ENCODE results near the gene FCHO1.

The FCHO1 gene

GRCh38 chr19:17832443-17833208, 81.3 kb downstream of the FCHO1 start:
- TF ChIP-seq POLR2A (IDR thresholded peaks at IDR 0.05; ENCODE audit: extremely low read depth, insufficient read length) = no peak
- no peak overlapping the region for H3K4me3 ChIP-seq (ENCODE audit: low read depth, low read length)
- DNase-seq (ENCODE audit: low read depth) = no peak

DNA sequence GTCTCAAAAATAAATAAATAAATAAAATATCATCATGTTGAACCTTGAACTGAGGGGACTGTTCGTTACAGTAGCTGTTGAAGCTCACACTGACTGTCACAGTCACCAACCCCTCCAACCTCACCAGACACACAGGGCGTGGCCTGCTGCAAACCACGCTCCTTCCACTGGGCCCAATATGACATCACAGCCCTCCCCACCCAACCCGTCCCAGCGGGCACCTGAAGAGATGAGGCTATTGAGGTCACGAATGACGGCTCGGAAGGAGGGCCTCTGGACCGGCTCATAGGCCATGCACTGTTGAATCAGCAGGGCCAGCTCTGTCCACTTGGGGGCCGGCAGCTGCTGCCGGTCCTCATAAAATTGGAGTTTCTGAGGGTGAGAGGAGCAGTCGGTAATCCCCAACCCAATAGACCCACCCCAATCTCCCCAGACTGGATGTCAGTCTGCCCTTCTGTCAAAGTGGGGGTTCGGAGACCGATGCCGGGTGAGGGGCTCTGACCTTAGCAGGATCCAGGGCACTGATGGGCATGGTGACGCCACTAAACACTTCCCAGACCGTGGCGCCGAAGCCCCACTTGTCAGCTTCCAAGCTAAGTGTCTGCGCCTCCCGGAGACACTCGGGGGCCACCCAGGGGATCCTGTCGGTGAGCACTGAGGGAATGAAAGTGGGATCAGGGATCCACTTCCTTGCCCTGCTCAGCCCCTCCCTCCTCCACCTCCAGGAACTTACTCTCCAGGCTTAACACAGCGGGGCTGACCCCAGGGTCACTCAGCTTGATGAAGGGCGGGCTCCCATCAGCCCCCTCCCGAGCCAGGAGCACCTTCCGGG, 83.3 kb downstream of the FCHO1 start:
- no peak for DNase-seq (ENCODE audit: low read depth)
- no peak for TF ChIP-seq CTCF (IDR thresholded peaks at IDR 0.05; ENCODE audit: low read depth, low read length)
- TF ChIP-seq MAX (IDR thresholded peaks at IDR 0.05; ENCODE audit: low read depth, low read length) = no peak
- no peak for TF ChIP-seq MYC (IDR thresholded peaks at IDR 0.05; ENCODE audit: low read depth, low read length)
- TF ChIP-seq POLR2A (IDR thresholded peaks at IDR 0.05; ENCODE audit: extremely low read depth, insufficient read length) = no peak
- no peak overlapping the region for H3K4me3 ChIP-seq (ENCODE audit: low read depth, low read length)

- peak; percentile 32 for DNase-seq (ENCODE audit: low read depth)
- H3K4me3 ChIP-seq (ENCODE audit: low read depth, low read length) = no peak overlapping the region
Measured at GRCh38 chr19:17835182-17836006, 84.1 kb downstream of the FCHO1 start.

GRCh38 chr19:17836530-17836929, 85.3 kb downstream of the FCHO1 start:
- TF ChIP-seq MYC (IDR thresholded peaks at IDR 0.05; ENCODE audit: low read depth, low read length) (no peak), MAX (IDR thresholded peaks at IDR 0.05; ENCODE audit: low read depth, low read length) (no peak), POLR2A (IDR thresholded peaks at IDR 0.05; ENCODE audit: extremely low read depth, insufficient read length) (no peak), CTCF (IDR thresholded peaks at IDR 0.05; ENCODE audit: low read depth, low read length) (no peak)
- DNase-seq (ENCODE audit: low read depth) = no peak
- H3K4me3 ChIP-seq (ENCODE audit: low read depth, low read length) = no peak overlapping the region

More at GRCh38 chr19:17835182-17836006, 84.1 kb downstream of the FCHO1 start:
- no peak for TF ChIP-seq MAX (IDR thresholded peaks at IDR 0.05; ENCODE audit: low read depth, low read length)
- no peak for TF ChIP-seq CTCF (IDR thresholded peaks at IDR 0.05; ENCODE audit: low read depth, low read length)
- TF ChIP-seq MYC (IDR thresholded peaks at IDR 0.05; ENCODE audit: low read depth, low read length) = no peak
- TF ChIP-seq POLR2A (IDR thresholded peaks at IDR 0.05; ENCODE audit: extremely low read depth, insufficient read length) = no peak

DNA sequence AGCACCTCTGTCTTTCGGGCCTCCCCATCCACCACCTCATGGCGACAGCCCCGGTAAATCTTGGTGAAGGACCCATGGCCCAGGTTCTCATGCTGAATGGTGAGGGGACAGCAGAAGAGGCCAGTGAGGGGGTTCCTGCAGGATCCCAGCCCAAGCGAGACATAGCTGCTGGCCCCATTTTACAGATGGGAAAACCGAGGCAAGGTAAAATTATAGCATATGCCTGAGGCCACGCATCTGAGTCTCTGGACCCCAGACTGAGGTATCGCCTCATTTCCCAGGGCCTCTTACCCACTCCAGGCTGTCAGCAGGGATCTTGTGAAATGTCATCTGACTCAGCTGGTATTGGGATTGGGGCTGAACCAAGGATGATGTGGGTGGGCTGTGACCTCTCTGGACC, 86.7 kb downstream of the FCHO1 start:
- H3K4me3 ChIP-seq (ENCODE audit: low read depth, low read length) = no peak overlapping the region
- no peak for DNase-seq (ENCODE audit: low read depth)
- TF ChIP-seq POLR2A (IDR thresholded peaks at IDR 0.05; ENCODE audit: extremely low read depth, insufficient read length) (no peak), MYC (IDR thresholded peaks at IDR 0.05; ENCODE audit: low read depth, low read length) (no peak), CTCF (IDR thresholded peaks at IDR 0.05; ENCODE audit: low read depth, low read length) (no peak), MAX (IDR thresholded peaks at IDR 0.05; ENCODE audit: low read depth, low read length) (no peak)
